Stomach (tissue), 4 donors: ENCODE results near the gene MIPOL1.

Source experiments
- EP300 ChIP-seq: sonication (generic); formaldehyde crosslinking; IDR thresholded peaks from one replicate; pipeline ENCODE4 v1.6.1; 2017; ENCODE audit warnings: antibody characterized with exemption
- POLR2A ChIP-seq, 4 donors: fragments of 450-650 bp; IDR thresholded peaks; one replicate each; pipeline ENCODE4 v1.6.1; 2016; ENCODE audit warnings: antibody characterized with exemption in 4 of 4, control low read depth in 2 of 4, mild to moderate bottlenecking in 1 of 4, moderate library complexity in 1 of 4
- TF ChIP-seq, protein P1 (sequence below), 7 experiments: fragments of 450-650 bp in 4 of 7; fragments of 200-600 bp in 3 of 7; sonication (generic) in 3 of 7; IDR thresholded peaks; one replicate each; pipeline ENCODE4 v1.5.1; 2016 to 2019; ENCODE audit warnings: antibody characterized with exemption in 7 of 7, control low read depth in 2 of 7, mild to moderate bottlenecking in 1 of 7

DNA sequence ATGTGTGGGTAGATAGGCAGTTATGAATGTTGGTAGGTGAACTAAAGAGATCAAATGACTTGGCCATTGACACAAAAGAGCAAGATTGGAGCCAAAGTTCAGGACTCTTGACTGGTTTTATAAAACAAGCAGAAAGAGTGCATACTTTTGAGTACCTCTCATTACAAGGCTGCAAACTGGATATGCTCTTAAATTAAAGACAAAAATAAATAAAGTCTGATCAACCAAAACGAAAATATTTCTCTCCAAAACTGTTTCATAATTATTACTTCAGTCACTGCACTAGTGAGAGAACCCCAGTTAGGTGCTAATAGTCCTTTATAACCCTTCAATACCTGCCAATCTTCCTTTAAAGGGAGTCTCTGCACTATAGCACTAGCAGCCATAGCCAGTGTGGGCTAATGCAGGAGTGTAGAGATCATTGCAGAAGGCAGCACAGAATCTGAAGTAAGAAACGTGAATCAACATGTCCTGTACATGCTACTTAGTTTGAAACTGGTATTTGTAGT is 250.2 kb downstream of the MIPOL1 start:
- TF ChIP-seq, protein P1, sequence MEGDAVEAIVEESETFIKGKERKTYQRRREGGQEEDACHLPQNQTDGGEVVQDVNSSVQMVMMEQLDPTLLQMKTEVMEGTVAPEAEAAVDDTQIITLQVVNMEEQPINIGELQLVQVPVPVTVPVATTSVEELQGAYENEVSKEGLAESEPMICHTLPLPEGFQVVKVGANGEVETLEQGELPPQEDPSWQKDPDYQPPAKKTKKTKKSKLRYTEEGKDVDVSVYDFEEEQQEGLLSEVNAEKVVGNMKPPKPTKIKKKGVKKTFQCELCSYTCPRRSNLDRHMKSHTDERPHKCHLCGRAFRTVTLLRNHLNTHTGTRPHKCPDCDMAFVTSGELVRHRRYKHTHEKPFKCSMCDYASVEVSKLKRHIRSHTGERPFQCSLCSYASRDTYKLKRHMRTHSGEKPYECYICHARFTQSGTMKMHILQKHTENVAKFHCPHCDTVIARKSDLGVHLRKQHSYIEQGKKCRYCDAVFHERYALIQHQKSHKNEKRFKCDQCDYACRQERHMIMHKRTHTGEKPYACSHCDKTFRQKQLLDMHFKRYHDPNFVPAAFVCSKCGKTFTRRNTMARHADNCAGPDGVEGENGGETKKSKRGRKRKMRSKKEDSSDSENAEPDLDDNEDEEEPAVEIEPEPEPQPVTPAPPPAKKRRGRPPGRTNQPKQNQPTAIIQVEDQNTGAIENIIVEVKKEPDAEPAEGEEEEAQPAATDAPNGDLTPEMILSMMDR (IDR thresholded peaks at IDR 0.05) = no peak
- TF ChIP-seq EP300 (no peak), POLR2A (IDR thresholded peaks at IDR 0.05) (no peak)
